Measurements from ENCODE around the gene S1PR1.

Gene S1PR1

DNA sequence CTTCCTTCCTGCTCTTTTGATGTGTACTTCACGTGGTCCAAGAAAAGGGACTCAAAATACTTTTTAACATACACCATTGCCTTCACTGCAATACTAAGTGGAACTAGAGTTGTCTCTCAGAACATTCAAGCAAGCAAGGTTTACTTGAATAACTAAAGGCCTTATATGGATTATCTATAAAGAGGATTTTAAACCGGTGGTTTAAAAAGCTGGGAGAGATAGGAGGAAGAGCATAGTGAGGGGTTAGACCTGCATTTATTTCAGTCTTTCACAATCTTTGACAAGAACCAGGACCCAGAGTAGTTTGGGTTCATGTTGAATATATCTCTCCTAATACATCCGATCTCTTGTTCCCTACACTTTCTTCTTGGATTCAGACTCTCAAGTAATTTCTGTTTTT is 6.9 kb downstream of the S1PR1 start:
- DNase-seq (ENCODE audit: extremely low spot score, insufficient read length, low read depth) (no peak), FAIRE-seq (no peak)

GRCh38 chr1:101244842-101245241 is 8.0 kb downstream of the S1PR1 start:
- no peak for DNase-seq (ENCODE audit: extremely low spot score, insufficient read length, low read depth)

DNA sequence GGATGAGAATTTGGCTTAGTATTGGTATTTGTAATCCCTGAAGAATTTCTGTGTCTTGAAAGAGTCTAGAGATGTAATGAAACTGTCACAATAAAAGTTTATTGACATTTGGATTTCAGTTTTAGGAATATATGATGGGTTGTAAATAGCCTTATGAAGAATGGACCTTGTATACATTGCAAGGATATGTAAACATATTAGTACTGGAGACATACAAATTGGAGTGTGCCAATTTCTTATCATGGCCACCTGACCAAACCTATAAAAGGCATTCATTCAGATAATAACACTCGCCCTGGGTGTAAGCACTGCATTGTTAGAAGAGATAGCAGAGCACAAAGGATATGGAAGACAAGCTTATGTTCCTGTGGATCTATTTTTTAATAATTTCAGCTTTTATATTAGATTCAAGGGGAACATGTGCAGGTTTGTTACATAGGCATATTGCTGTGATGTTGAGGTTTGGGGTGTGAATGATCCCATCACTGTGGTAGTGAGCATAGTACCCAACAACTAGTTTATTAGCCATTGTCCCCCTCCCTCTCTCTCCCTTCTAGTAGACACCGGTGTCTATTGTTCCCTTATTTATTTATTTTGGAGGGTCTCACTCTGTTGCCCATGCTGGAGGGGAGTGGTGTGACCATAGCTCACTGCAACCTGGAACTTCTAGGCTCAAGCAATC is 8.6 kb downstream of the S1PR1 start:
- FAIRE-seq: peak; percentile 36
- DNase-seq (ENCODE audit: extremely low spot score, insufficient read length, low read depth): no peak

More at GRCh38 chr1:101244842-101245241, 8.0 kb downstream of the S1PR1 start:
- FAIRE-seq: no peak

- DNase-seq (ENCODE audit: extremely low spot score, insufficient read length, low read depth) (no peak), FAIRE-seq (peak; percentile 100)
Measured at GRCh38 chr1:101247404-101248287, 10.8 kb downstream of the S1PR1 start.

- FAIRE-seq: no peak
- DNase-seq (ENCODE audit: extremely low spot score, insufficient read length, low read depth): no peak
Measured at GRCh38 chr1:101250222-101250621, 13.4 kb downstream of the S1PR1 start.

GRCh38 chr1:101250656-101251272 is 13.9 kb downstream of the S1PR1 start:
- no peak for DNase-seq (ENCODE audit: extremely low spot score, insufficient read length, low read depth)
- FAIRE-seq: no peak

GRCh38 chr1:101251504-101251903 is 14.7 kb downstream of the S1PR1 start:
- FAIRE-seq: no peak
- DNase-seq (ENCODE audit: extremely low spot score, insufficient read length, low read depth): no peak

DNA sequence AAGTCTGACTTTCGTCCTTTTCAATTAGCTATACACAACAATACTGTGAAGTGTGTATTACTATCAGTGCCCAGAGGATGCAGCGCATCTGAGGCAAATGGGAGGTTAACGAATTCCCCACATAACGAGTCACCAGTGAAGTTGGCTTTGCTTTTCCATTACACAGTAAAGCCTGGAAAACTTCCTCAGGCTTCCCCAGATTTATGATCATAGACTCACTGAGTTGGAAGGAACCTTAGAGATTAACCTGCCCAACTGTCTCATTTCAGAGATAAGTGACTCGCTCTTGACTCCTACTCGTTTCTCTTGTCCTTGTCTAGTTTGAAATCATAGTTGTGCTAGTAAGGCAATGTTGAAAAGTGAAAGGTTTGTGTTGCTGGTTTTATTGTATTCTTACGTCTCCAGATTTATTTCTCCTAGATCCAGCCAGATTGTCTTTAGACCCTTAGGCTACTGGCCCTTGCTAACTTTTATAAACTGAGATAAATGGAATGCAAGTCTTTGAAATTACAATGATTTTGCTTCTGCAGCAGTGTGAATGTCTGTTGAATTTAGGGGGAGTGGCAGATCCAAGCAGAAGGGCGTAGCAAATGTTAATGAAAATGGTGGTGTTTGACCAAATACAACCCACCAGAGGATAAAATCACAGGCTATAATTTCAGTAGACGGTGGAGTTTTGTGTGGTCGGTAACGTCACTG is 17.3 kb downstream of the S1PR1 start:
- no peak for FAIRE-seq
- DNase-seq (ENCODE audit: extremely low spot score, insufficient read length, low read depth): no peak

DNA sequence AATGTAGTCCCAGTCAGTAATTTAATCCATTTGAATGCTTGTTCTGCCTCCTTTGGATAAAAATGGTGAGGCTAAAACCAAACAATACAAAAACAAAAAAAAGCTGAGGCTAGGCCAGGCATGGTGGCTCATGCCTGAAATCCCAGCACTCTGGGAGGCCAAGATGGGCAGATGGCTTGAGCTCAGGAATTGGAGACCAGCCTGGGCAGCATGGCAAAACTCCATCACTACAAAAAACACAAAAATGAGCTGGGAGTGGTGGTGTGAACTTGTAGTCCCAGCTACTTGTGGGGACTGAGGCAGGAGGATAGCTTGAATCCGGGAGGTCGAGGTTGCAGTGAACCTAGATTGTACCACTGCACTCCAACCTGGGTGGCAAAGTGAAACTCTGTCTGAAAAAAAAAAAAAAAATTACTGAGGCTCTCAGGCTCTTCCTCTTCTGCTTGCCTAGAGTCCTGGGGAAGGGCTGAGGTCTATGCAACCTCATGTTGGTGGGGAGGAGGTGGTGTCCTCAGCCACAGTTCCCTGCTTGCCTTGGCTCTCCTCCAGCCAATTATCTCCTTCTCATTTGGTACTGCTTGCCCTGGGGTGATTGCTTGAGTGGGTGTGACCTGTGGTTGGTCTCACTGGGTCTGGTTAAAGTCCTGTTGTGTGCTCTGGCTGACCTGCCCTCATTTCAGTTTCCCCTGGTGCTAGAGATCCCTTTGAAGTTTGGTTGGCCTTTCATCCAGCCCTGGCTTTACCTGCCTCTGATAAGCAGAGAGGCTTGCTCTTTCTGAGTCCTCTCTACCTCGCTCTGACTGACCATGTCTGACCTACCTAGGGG is 20.9 kb downstream of the S1PR1 start:
- FAIRE-seq (peak; percentile 95), DNase-seq (ENCODE audit: extremely low spot score, insufficient read length, low read depth) (no peak)

DNA sequence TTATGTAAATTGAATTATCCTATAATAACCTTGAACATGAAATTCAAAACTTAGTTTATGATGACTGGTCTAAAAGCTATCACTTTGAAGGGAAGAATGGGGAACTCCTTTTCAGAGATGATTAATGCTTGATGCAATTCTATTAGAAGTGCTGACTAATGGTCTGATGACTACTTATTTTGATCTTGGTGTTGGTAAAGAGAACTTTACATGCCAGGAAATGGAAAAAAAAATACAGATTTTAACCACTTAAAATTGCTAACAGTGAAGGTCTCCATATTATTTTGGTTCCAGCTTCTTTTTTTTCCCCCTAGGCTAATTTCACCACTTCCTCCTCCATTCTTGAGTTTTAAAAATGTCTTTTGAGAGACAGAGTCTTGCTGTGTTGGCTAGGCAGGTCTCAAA is 22.9 kb downstream of the S1PR1 start:
- DNase-seq (ENCODE audit: extremely low spot score, insufficient read length, low read depth): no peak

DNA sequence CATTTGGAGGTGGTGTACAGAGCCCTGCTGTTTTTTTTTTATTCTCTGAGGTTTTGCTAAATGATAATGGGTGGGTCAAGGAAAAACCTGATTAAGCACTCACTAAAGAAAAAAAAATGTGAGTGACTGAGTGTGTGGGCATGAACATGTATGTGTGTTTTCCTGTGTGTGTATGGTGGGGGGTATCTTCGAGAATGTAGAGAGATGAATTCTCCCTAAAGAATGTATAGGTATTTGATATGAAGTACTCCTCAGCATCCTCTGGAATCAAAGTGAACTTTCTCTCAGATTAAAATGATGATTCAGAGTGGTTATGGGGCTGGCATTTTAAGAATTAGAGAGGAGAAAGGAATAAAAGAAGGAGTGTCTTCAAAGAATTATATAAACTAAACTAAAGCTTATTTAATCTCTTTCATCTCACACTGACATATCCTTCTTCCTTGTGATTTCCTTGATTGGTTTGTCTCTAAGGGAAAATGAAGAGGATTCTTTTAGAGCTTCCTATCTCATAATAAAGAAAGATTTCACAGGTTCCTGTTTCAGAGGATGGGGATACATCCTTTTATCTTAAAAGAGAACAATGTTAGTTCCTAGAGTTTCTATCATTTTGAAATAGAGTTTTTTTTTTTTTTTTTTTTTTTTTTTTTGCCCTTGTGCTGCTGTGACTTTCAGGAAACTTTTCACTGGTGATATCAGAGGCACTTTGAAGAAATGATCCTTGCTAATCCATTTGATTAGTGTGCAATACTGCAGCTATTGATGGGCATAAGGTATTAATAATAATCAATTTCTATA is 23.9 kb downstream of the S1PR1 start:
- no peak for FAIRE-seq
- DNase-seq (ENCODE audit: extremely low spot score, insufficient read length, low read depth): no peak

More for the DNA sequence above, 22.9 kb downstream of the S1PR1 start:
- no peak for FAIRE-seq

DNA sequence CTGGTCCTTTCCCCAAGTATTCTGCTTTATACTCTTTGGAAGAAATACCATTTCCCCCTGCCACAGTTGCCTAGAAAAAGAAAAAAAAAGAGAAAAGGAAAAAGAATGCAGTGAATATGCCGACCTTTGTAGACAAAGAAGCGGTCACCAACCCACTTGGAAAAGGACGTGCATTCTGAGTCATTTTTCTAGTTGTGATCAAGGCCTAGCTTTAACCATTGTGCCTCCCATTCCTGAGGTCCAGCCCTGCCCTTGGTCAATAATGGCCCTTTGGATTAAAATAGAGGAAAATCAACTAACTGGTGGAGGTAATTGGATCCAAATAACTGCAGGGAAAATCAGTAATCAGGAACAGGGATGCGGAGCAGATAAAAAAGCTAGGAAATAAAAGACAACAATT is 24.8 kb downstream of the S1PR1 start:
- FAIRE-seq: no peak
- no peak for DNase-seq (ENCODE audit: extremely low spot score, insufficient read length, low read depth)

- FAIRE-seq (no peak), DNase-seq (ENCODE audit: extremely low spot score, insufficient read length, low read depth) (no peak)
Measured at GRCh38 chr1:101262060-101262459, 25.2 kb downstream of the S1PR1 start.

DNA sequence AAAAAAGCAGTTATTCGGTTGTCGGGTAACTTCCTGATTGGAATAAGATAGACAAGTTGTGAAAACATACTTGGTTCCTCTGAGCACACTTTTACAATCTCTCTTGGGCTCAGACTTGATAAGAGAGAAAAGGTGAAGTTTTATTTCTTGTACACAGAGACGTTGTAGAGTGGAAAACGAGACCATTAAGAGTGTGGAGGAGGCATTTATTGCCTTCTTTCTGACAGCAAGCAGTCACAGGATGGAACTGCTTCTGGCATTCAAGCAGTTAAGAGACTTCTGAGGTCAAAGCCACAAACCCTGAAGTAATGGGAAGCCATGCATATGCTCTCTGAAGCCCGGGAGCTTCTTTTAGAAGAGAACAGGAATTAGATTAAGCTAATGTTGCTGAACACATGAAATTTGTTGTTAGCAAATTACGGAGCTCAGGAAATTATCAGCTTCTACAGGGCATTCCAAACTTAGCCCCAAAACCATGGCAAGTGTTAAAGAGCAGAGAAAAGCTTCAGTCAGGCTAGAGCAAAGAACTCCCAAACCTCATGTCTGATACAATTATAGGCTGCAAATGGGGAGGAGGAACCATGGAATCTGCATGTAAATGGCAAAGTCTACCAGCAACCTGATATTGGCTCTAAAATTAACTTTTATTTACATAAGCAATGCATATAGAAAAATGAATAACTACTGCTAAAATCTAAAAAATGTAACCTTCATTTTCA is 26.0 kb downstream of the S1PR1 start:
- DNase-seq (ENCODE audit: extremely low spot score, insufficient read length, low read depth): no peak
- peak; percentile 67 for FAIRE-seq

DNA sequence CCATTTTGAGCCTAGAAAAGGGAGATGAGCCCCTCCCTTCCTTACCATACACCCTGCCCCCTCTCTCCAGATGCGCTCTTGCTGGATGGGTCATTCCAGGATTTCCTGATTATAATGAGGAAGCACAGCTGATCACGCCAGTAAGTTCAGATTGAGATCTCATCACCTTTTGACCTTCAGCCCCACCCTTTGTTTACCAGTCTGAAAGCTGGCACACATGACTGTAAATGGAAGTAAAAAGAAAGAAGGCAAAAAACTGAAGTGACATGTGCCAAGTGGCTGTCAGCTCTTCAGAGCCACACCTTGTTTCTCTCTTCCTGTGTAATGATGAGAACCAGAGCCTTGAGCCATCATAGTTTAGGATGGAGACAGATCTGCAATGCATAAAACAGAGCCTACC is 27.9 kb downstream of the S1PR1 start:
- DNase-seq (ENCODE audit: extremely low spot score, insufficient read length, low read depth) (no peak), FAIRE-seq (no peak)

DNA sequence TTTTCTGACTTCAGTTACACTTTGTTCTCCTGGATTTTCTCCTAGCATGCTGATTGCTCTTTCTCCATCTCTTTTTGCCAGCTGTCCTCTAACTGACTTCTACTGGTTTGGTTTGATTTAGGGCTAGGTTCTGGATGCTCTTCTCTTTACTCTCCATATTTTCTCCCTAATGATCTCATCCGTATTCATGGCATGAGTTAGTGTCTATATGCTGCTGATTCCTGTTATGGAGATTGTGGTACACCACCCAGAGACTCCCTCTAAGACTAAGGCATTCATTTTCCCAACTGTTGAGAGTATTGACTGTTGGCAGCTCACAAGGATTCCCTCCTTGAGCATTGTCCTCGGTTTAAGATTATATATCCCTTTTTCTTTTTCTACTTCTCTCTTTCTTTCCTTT is 28.9 kb downstream of the S1PR1 start:
- DNase-seq (ENCODE audit: extremely low spot score, insufficient read length, low read depth): no peak
- no peak for FAIRE-seq

GRCh38 chr1:101267082-101267481 is 30.3 kb downstream of the S1PR1 start:
- FAIRE-seq: no peak
- DNase-seq (ENCODE audit: extremely low spot score, insufficient read length, low read depth): no peak

- FAIRE-seq (no peak), DNase-seq (ENCODE audit: extremely low spot score, insufficient read length, low read depth) (no peak)
Measured at GRCh38 chr1:101268893-101269292, 32.1 kb downstream of the S1PR1 start.

Measured in GM18507 (cell line).